Fibroblast of lung (primary cell): ENCODE results near the gene ASTN2.

Experiments used
- CTCF ChIP-seq, 2 donors: IDR thresholded peaks in 1 of 2; conservative IDR thresholded peaks in 1 of 2; 1 replicate in 1 of 2; 2 replicates in 1 of 2; pipeline ENCODE4 v1.5.1; 2011 to 2012; ENCODE audit warnings: low read length in 2 of 2, control low read depth in 1 of 2, inconsistent platforms in 1 of 2, low read depth in 1 of 2, mild to moderate bottlenecking in 1 of 2
- EZH2 ChIP-seq: IDR thresholded peaks from 2 replicates; pipeline ENCODE4 v1.5.1; 2012; ENCODE audit warnings: low read length, control low read depth, mild to moderate bottlenecking; ENCODE audit errors: missing control alignments

DNA sequence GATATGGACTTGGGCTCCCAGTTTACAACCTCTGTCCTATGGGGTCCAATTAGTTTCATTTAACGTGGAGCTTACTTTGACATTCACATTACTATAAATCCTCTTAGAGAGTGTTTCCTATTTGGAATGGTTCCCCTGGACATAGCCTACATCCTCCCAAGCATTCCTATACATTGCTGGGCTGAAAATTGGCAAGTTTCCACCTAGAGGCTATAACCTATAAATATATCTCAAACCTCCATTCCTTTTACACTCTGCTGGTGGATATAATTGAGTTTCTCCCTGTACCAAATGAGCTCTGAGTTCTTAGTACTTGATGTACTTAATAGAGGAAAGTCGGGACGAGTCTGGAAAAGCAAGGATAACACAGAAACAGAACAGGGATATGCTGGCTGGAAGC lies 172.8 kb downstream of the ASTN2 start:
- TF ChIP-seq CTCF (conservative IDR thresholded peaks at IDR 0.05 in 1 of 2, IDR thresholded peaks at IDR 0.05 in 1 of 2; ENCODE audit: low read depth in 1 of 2, low read length in 2 of 2) (no peak), EZH2 (no peak)
